ENCODE measurements around the gene ALK. TPM values are rescaled to one million over a fixed set of nuclear protein-coding genes. Genes with fewer than 3 reads are reported as not detected.

ALK gene
- total RNA-seq, 1 donor from 2014 or later, result 0.14 TPM

GRCh38 chr2:29375843-29376242 is 545.5 kb downstream of the ALK start:
- peaks cover 43% of the 10 kb centered on the region for H3K27me3 ChIP-seq (ENCODE audit: low read depth)
- H3K27ac ChIP-seq (replicated peaks), result no peak overlapping the region
- TF ChIP-seq, protein P1, sequence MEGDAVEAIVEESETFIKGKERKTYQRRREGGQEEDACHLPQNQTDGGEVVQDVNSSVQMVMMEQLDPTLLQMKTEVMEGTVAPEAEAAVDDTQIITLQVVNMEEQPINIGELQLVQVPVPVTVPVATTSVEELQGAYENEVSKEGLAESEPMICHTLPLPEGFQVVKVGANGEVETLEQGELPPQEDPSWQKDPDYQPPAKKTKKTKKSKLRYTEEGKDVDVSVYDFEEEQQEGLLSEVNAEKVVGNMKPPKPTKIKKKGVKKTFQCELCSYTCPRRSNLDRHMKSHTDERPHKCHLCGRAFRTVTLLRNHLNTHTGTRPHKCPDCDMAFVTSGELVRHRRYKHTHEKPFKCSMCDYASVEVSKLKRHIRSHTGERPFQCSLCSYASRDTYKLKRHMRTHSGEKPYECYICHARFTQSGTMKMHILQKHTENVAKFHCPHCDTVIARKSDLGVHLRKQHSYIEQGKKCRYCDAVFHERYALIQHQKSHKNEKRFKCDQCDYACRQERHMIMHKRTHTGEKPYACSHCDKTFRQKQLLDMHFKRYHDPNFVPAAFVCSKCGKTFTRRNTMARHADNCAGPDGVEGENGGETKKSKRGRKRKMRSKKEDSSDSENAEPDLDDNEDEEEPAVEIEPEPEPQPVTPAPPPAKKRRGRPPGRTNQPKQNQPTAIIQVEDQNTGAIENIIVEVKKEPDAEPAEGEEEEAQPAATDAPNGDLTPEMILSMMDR (IDR thresholded peaks at IDR 0.05; ENCODE audit: borderline replicate concordance), result no peak
- intact Hi-C loops (cut with micrococcal nuclease), result no loop called here
- no peak overlapping the region for H3K4me3 ChIP-seq
- no peaks in the 10 kb centered on the region for H3K36me3 ChIP-seq
- H3K9me3 ChIP-seq (replicated peaks), result no peaks in the 10 kb centered on the region
- no peaks in the 10 kb centered on the region for H3K4me1 ChIP-seq
- DNase-seq, result no peak

- intact Hi-C loops (cut with micrococcal nuclease), result no loop called here
Measured at GRCh38 chr2:29374823-29375222, 546.6 kb downstream of the ALK start.

GRCh38 chr2:29373870-29374269 is 547.5 kb downstream of the ALK start:
- no peak for DNase-seq
- intact Hi-C loops (cut with micrococcal nuclease), result no loop called here

More at GRCh38 chr2:29374823-29375222, 546.6 kb downstream of the ALK start:
- peaks cover 44% of the 10 kb centered on the region for H3K27me3 ChIP-seq (ENCODE audit: low read depth)
- TF ChIP-seq, protein P1 (IDR thresholded peaks at IDR 0.05; ENCODE audit: borderline replicate concordance), result no peak
- no peaks in the 10 kb centered on the region for H3K9me3 ChIP-seq (replicated peaks)
- no peak for DNase-seq
- H3K27ac ChIP-seq (replicated peaks), result no peak overlapping the region
- no peak overlapping the region for H3K4me3 ChIP-seq
- H3K36me3 ChIP-seq, result no peaks in the 10 kb centered on the region
- no peaks in the 10 kb centered on the region for H3K4me1 ChIP-seq

DNA sequence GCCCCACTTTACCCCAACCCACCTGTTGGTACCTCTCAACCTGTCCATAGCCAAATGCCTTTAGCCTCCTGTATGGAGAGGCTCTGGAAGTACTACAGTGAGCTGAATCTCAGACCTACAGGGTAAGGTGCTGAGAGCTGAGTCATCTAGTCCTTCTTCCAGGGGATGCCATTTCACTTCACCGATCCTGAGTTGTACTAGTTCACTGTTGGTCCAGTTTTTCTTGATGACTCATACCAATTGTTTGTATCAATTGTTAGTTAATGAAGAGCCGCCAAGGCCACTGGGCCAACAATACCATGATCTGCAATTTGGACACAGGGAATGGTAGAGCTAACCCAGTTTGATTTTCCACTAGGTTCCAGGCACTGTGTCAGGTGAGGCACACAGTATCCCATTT is 549.2 kb downstream of the ALK start:
- H3K9me3 ChIP-seq (replicated peaks), result no peaks in the 10 kb centered on the region
- no peaks in the 10 kb centered on the region for H3K36me3 ChIP-seq
- DNase-seq, result no peak
- TF ChIP-seq, protein P1 (IDR thresholded peaks at IDR 0.05; ENCODE audit: borderline replicate concordance), result no peak
- intact Hi-C loops (cut with micrococcal nuclease), result no loop called here
- peaks cover 50% of the 10 kb centered on the region for H3K27me3 ChIP-seq (ENCODE audit: low read depth)
- H3K27ac ChIP-seq (replicated peaks), result no peak overlapping the region
- no peaks in the 10 kb centered on the region for H3K4me1 ChIP-seq
- no peak overlapping the region for H3K4me3 ChIP-seq

More at GRCh38 chr2:29373870-29374269, 547.5 kb downstream of the ALK start:
- H3K27ac ChIP-seq (replicated peaks), result no peak overlapping the region
- peaks cover 46% of the 10 kb centered on the region for H3K27me3 ChIP-seq (ENCODE audit: low read depth)
- no peak overlapping the region for H3K4me3 ChIP-seq
- no peaks in the 10 kb centered on the region for H3K9me3 ChIP-seq (replicated peaks)
- TF ChIP-seq, protein P1 (IDR thresholded peaks at IDR 0.05; ENCODE audit: borderline replicate concordance), result no peak
- H3K4me1 ChIP-seq, result no peaks in the 10 kb centered on the region
- H3K36me3 ChIP-seq, result no peaks in the 10 kb centered on the region

DNA sequence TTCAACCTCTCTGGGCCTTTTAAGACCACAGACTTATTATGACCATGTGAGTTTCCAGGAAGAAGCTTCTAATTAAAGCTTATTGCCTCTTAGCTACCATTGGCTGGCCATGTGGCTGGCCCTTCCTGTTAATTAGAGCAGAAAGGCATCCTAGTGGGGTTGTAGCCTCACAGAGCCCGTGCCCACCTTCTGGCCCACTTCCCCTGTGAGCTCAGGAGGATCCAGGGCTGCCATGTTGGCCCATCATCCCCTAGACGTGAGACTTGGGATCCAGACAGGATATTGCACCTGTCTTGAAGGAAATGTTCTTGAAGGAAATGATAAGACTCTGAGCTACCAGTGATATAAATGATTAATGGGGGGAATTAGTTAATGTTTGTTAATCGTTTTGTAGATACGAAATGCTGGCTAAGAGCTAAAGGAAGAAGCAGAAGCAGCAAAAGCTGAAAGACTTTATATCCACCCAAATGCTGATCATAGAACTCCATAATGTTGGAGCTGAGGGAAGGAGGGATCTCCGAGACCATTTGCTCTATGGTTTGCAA is 550.7 kb downstream of the ALK start:
- intact Hi-C loops (cut with micrococcal nuclease), result no loop called here
- TF ChIP-seq, protein P1 (IDR thresholded peaks at IDR 0.05; ENCODE audit: borderline replicate concordance), result no peak
- H3K4me3 ChIP-seq, result no peak overlapping the region
- DNase-seq, result no peak
- peaks cover 46% of the 10 kb centered on the region for H3K27me3 ChIP-seq (ENCODE audit: low read depth)
- no peak overlapping the region for H3K27ac ChIP-seq (replicated peaks)
- no peaks in the 10 kb centered on the region for H3K9me3 ChIP-seq (replicated peaks)
- no peaks in the 10 kb centered on the region for H3K36me3 ChIP-seq
- H3K4me1 ChIP-seq, result no peaks in the 10 kb centered on the region

Data from left ventricle myocardium inferior (tissue), 1 donor.